Stimulated activated CD8-positive, alpha-beta memory T cell treated with anti-CD3 and anti-CD28 coated beads, Interleukin-7, amount 100 ng/mL, for 4 hours (primary cell): ENCODE measurements around the gene MGAT2.
"Not testable (repeated sequence)": the region's sequence is repeated elsewhere in the genome, so short reads cannot be mapped to it uniquely, and the experiment has no call there.

Experiments used
- DNase-seq, 2 donors: peaks; one replicate each; pipeline ENCODE4 v3.0.0-alpha.2; 2020; ENCODE audit warnings: low read depth in 2 of 2

Gene MGAT2

GRCh38 chr14:49654511-49654910 lies 33.9 kb downstream of the MGAT2 start:
- DNase-seq = no peak

- not testable (repeated sequence) for DNase-seq
Observed at GRCh38 chr14:49657500-49657899, 36.9 kb downstream of the MGAT2 start.

GRCh38 chr14:49659526-49660455 lies 39.2 kb downstream of the MGAT2 start:
- no peak for DNase-seq

- DNase-seq = no peak
Observed at GRCh38 chr14:49670475-49670874, 49.9 kb downstream of the MGAT2 start.
